HepG2 (cell line): ENCODE measurements around the gene C11orf24. TPM values are rescaled to one million over a fixed set of nuclear protein-coding genes. Genes with fewer than 3 reads are reported as not detected.

Source experiments
- ETS1 ChIP-seq: sonication (generic); formaldehyde crosslinking; IDR thresholded peaks from 2 replicates; pipeline ENCODE4 v1.4.0; 2020; ENCODE audit warnings: missing genetic modification reagents
- FOXK1 ChIP-seq: sonication (generic); formaldehyde crosslinking; IDR thresholded peaks from 2 replicates; pipeline ENCODE4 v1.4.0; 2020; ENCODE audit warnings: low read depth, missing genetic modification reagents, borderline replicate concordance
- HNF1A ChIP-seq, 2 experiments: sonication (generic) in 1 of 2; formaldehyde crosslinking in 1 of 2; IDR thresholded peaks; 2 replicates each; pipeline versions ENCODE4 v1.4.0 to v1.6.1; 2016 to 2020; ENCODE audit warnings: borderline replicate concordance in 1 of 2, low read depth in 1 of 2, mild to moderate bottlenecking in 1 of 2, missing genetic modification reagents in 1 of 2
- MED13 ChIP-seq: sonication (generic); formaldehyde crosslinking; IDR thresholded peaks from 2 replicates; pipeline ENCODE4 v1.5.0; 2020; ENCODE audit warnings: missing genetic modification reagents
- WIZ ChIP-seq: sonication (generic); formaldehyde crosslinking; IDR thresholded peaks from 2 replicates; pipeline ENCODE4 v1.5.1; 2020; ENCODE audit warnings: mild to moderate bottlenecking, missing genetic modification reagents
- XRCC5 ChIP-seq: fragments of 200-400 bp; formaldehyde crosslinking; optimal IDR thresholded peaks from 2 replicates; pipeline ENCODE3; 2017; ENCODE audit warnings: mild to moderate bottlenecking, low read length
- ZBTB37 ChIP-seq: sonication (generic); formaldehyde crosslinking; IDR thresholded peaks from 2 replicates; pipeline ENCODE4 v1.4.0; 2020; ENCODE audit warnings: mild to moderate bottlenecking, missing genetic modification reagents
- ZBTB49 ChIP-seq: sonication (generic); formaldehyde crosslinking; IDR thresholded peaks from 2 replicates; pipeline ENCODE4 v1.4.0; 2020; ENCODE audit warnings: missing genetic modification reagents, borderline replicate concordance
- ZNF451 ChIP-seq: sonication (generic); formaldehyde crosslinking; IDR thresholded peaks from 2 replicates; pipeline ENCODE4 v1.5.0; 2020; ENCODE audit warnings: mild to moderate bottlenecking, missing genetic modification reagents
- ZNF512B ChIP-seq: sonication (generic); formaldehyde crosslinking; IDR thresholded peaks from 2 replicates; pipeline ENCODE4 v1.5.1; 2020; ENCODE audit warnings: missing genetic modification reagents, mild to moderate bottlenecking, borderline replicate concordance
- polyA plus RNA-seq, 8 experiments: library from polyadenylated mRNA; depleted of rRNA in 3 of 8; stranded (reverse) in 7 of 8; unstranded in 1 of 8; fragments of >200 nt; fragmentation: Illumina TruSeq in 4 of 8; extraction: Trizol in 4 of 8; gene quantifications; 2 replicates each; pipeline versions ENCODE4 v1.2.1 to v1.2.3, GENCODE V29; 2011 to 2016; ENCODE audit warnings: low read depth in 4 of 8, missing spikeins in 1 of 8, mixed read lengths in 1 of 8; ENCODE audit not compliant: insufficient read depth in 1 of 8
- total RNA-seq, 5 experiments: library from RNA; depleted of rRNA; stranded (reverse); fragments of >200 nt; fragmentation: Illumina TruSeq; extraction: Trizol; gene quantifications; 2 replicates each; pipeline ENCODE4 v1.2.3, GENCODE V29; 2016; ENCODE audit warnings: low read depth in 1 of 5

Gene C11orf24
- total and polyA plus RNA-seq, 2 of the 13 experiments (the other 11 are each of a cell fraction or from before 2014, with no cell fraction given): 52.9 to 55.5 TPM

GRCh38 chr11:68271023-68271780 is 571 bp downstream of the C11orf24 start (continued):
- TF ChIP-seq HNF1A (IDR thresholded peaks at IDR 0.05; ENCODE audit: low read depth) (no peak), HNF1A (CRISPR knock-in tag; IDR thresholded peaks at IDR 0.05; ENCODE audit: borderline replicate concordance) (no peak), FOXK1 (no peak), ZNF512B (CRISPR knock-in tag) (no peak), WIZ (no peak), ZNF451 (CRISPR knock-in tag) (no peak), ZBTB49 (CRISPR knock-in tag) (no peak), XRCC5 (no peak), ZBTB37 (CRISPR knock-in tag) (no peak), MED13 (no peak), ETS1 (CRISPR knock-in tag) (no peak)
